Type B pancreatic cell (in vitro differentiated cells): ENCODE measurements around the gene CAMK2N1. TPM values are rescaled to one million over a fixed set of nuclear protein-coding genes. Genes with fewer than 3 reads are reported as not detected.

Experiments used
- DNase-seq: peaks from one replicate; pipeline ENCODE4 v3.0.0; 2021; ENCODE audit warnings: mixed read lengths; ENCODE audit not compliant: unreplicated experiment; ENCODE audit errors: extremely low spot score
- H3K27ac Mint-ChIP-seq: 2 replicates; pipeline ENCODE4 v1.8.0; 2021; ENCODE audit warnings: mild to moderate bottlenecking, mixed read lengths
- H3K27me3 Mint-ChIP-seq: 2 replicates; pipeline ENCODE4 v1.8.0; 2021; ENCODE audit warnings: mixed read lengths
- H3K36me3 Mint-ChIP-seq: 2 replicates; pipeline ENCODE4 v1.8.0; 2021; ENCODE audit warnings: mixed read lengths
- H3K4me1 Mint-ChIP-seq: one replicate; pipeline ENCODE4 v1.8.0; 2021; ENCODE audit warnings: mixed read lengths; ENCODE audit not compliant: unreplicated experiment
- H3K4me3 Mint-ChIP-seq: 2 replicates; pipeline ENCODE4 v1.8.0; 2021; ENCODE audit warnings: mild to moderate bottlenecking, mixed read lengths
- H3K9me3 Mint-ChIP-seq: 2 replicates; pipeline ENCODE4 v1.8.0; 2021; ENCODE audit warnings: mixed read lengths
- total RNA-seq: library from RNA; stranded (reverse); gene quantifications from 2 replicates; pipeline ENCODE4 v1.2.1, GENCODE V29; 2021; ENCODE audit warnings: low replicate concordance
- TF ChIP-seq, protein P1 (sequence below): fragments of 200-600 bp; sonication (generic); conservative IDR thresholded peaks from 2 replicates; pipeline ENCODE4 v1.5.0; 2021; ENCODE audit warnings: antibody characterized with exemption, mild to moderate bottlenecking

The CAMK2N1 gene
- total RNA-seq, 1 donor from 2014 or later = 28.9 TPM

DNA sequence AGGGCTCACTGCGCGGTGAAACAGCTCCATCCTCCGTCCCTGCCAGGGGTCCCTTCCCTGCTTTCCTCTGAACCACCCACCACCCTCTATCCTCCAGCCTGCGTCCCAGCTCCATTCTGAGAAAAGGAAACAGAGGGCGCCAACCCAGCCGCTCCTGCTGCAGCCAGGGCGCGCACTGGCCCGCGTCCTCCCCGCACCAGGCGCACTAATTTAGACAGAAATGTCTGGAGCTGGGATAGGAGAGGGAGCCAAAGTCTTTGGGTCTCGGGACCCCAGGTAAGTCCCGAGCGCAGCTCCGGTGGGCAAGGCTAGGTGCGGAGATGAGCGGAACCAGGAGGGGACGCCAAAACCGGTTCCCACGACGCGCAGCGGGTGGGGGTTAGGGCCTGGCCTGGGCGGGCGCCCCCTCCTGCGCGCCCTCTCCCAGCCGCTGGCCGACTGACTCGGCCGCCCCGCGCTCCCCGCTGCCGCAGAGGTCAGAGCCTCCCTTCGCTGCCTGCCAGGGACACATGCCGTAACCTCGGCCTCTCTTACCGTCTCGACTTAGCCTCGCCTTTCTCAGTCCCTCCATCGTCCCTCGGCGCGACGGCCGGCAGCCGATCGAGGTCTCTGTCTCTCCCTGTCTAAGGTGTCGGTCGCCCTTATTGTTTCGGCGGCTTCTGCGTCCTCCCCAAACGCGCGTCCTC lies 2.0 kb downstream of the CAMK2N1 start:
- TF ChIP-seq, protein P1, sequence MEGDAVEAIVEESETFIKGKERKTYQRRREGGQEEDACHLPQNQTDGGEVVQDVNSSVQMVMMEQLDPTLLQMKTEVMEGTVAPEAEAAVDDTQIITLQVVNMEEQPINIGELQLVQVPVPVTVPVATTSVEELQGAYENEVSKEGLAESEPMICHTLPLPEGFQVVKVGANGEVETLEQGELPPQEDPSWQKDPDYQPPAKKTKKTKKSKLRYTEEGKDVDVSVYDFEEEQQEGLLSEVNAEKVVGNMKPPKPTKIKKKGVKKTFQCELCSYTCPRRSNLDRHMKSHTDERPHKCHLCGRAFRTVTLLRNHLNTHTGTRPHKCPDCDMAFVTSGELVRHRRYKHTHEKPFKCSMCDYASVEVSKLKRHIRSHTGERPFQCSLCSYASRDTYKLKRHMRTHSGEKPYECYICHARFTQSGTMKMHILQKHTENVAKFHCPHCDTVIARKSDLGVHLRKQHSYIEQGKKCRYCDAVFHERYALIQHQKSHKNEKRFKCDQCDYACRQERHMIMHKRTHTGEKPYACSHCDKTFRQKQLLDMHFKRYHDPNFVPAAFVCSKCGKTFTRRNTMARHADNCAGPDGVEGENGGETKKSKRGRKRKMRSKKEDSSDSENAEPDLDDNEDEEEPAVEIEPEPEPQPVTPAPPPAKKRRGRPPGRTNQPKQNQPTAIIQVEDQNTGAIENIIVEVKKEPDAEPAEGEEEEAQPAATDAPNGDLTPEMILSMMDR = no peak
- DNase-seq = no peak
- H3K27me3 Mint-ChIP-seq = peaks cover 77% of the 10 kb centered on the region
- H3K27ac Mint-ChIP-seq = peak overlapping the region; percentile 87
- H3K4me3 Mint-ChIP-seq = peak overlapping the region; percentile 94
- H3K36me3 Mint-ChIP-seq = no peaks in the 10 kb centered on the region
- peaks cover 25% of the 10 kb centered on the region for H3K4me1 Mint-ChIP-seq
- H3K9me3 Mint-ChIP-seq = no peaks in the 10 kb centered on the region

DNA sequence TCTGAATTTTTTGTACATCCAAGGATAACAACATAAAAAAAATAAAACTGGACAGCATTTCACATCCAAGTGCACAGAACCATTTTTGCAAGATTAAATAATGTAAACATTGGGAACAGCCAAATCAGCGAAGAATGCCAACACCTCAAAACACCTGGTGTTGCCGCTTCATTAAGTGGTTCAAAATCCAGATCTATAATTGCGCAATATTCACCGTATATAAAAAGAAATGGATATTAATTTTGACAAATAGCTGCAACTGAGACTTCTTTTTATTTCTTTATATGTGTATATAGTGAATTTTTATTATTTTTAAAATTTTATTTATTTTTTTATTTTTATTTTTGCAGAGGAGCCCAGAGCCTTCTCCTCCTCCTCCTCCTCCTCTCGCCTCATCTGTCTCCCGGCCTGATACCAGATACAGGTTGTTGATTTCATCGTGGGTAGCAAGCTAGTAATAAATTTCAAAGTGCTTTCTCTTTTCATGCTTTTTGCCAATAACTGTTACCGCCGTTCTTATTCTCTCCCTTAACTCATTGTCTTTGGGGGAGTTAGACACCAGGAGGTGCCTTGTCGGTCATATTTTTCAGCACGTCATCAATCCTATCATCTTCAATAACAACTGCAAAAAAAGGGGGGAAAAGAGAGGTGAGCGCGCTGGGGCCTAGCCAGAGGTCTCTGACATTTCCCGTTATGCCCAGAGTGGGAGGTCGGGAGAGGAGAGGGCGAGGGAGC lies 2.7 kb downstream of the CAMK2N1 start:
- Mint-ChIP-seq H3K27ac (peak overlapping the region; percentile 87), H3K36me3 (no peaks in the 10 kb centered on the region), H3K9me3 (no peaks in the 10 kb centered on the region), H3K27me3 (peaks cover 73% of the 10 kb centered on the region), H3K4me3 (peak overlapping the region; percentile 94), H3K4me1 (peaks cover 26% of the 10 kb centered on the region)
- TF ChIP-seq, protein P1 = no peak
- DNase-seq = no peak

DNA sequence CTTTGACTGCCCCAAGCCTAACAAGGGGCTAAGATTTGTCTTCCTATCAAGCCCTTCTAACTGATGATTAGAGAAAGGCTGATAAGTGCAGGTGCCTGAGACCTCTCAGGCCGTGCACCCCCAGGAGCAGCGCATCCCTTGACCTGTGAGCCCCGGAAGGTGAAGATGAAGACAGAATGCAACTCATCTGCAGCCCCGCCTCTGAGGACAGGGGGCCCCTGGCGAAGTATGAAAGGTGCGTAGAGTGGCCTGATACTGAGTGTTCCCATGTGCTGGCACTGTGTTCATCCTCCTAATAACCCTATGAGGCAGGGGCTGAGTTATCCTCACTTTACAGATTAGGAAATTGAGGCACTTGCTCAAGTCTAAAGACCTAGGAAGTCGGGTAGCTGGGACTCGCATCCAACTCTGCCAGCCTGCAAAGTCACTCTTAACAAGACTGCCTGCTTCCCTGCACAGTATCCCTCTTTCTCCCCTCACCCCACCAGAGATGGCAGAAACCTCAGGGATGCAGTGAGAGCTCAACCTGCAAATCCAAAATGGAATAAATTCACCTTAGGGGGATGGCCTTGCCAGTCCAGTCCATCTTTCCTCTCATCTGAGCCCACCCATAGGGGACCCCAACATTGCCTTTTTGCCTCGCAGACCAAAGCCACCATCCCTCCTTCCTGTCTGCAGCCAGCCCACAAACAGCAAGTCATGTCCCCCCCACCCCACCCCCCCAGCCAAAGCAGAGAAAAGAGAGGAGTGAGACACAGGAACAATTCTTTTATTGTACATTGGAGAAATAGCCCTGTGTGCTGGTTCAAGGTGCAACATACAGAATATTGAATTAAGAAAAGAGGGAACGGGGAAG lies 4.1 kb downstream of the CAMK2N1 start:
- Mint-ChIP-seq H3K4me3 (peak overlapping the region; percentile 70), H3K36me3 (no peaks in the 10 kb centered on the region), H3K27me3 (peaks cover 64% of the 10 kb centered on the region), H3K9me3 (no peaks in the 10 kb centered on the region), H3K4me1 (peaks cover 32% of the 10 kb centered on the region), H3K27ac (peak overlapping the region; percentile 82)
- no peak for DNase-seq
- TF ChIP-seq, protein P1 = no peak

DNA sequence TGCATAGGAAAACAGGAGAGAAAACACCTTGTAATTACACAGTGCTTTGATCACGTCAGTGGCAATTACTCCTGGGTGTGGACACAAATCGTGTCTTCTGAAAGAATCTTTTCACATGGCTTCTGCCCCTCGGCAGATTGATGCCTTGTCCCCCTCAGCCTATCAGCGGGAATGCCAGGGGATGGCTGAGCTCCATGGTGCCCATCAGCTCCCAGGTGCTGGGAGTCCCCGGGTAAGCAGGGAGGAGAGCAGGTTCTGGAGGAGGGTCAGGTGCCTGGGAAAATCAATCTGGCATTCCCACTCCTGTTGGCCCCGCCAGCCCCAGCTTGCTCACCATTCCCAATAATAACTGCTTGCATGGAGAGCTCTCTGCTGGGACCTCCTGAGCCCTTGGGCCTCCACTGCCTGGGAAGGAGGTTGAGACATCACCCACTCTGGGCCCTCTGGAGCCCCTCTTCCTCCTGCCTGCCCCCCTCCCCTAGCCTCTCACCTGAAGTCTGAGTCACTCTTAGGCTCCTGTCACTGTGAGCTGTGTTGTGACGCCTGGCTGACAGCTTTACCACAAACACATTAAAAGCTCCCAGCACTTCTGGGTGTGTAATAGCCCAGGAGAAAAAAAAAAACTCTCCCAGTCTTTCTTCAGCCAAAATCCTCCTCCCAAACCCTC lies 4.9 kb downstream of the CAMK2N1 start:
- H3K4me3 Mint-ChIP-seq = peak overlapping the region; percentile 31
- H3K27me3 Mint-ChIP-seq = peaks cover 67% of the 10 kb centered on the region
- peak overlapping the region; percentile 82 for H3K27ac Mint-ChIP-seq
- DNase-seq = no peak
- H3K4me1 Mint-ChIP-seq = peaks cover 35% of the 10 kb centered on the region
- H3K9me3 Mint-ChIP-seq = no peaks in the 10 kb centered on the region
- H3K36me3 Mint-ChIP-seq = no peaks in the 10 kb centered on the region
- TF ChIP-seq, protein P1 = no peak

DNA sequence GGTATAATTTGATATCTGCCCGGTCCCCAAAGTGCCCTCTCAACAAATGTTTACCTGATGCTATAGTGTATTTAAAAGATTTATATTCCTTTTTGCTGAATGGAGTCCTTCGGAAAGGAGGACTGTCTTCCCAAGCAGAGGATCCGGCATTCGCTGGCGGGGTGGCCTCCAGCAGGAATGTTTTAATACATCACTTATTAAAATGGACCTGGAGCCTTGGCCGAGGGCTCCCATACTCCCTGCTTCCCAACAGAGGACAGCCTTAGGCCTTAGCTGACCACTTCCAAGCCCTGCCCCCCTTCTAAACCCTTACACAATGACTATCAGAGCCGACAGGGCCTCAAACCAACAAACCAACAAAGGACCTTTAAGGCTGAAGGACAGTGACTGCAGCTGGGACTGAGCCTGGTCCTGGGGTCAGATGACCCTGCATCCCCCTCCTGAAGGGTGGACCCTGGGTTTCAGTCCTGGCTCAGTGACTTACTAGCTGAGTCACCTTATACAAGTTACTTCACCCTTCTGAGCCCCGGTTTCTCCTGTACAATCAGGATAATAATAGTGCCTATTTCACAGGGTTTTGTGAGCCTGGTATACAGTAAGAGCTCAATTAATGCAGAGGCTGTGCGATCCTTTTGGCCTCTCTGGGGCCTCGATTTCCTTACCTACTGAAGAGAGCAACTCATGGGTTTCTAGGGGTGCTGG lies 5.6 kb downstream of the CAMK2N1 start:
- Mint-ChIP-seq H3K27me3 (peaks cover 64% of the 10 kb centered on the region), H3K27ac (peak overlapping the region; percentile 82), H3K9me3 (no peaks in the 10 kb centered on the region), H3K4me3 (peak overlapping the region; percentile 58), H3K36me3 (no peaks in the 10 kb centered on the region), H3K4me1 (peaks cover 35% of the 10 kb centered on the region)
- TF ChIP-seq, protein P1 = no peak
- DNase-seq = no peak
